HG03103 (cell line): Measurements from ENCODE around the gene PPP2R2C.

Experiments
- ATAC-seq: cut with Tn5 transposase; IDR thresholded peaks from one replicate; pipeline ENCODE4 v1.9.1; 2021; ENCODE audit warnings: low read depth; ENCODE audit not compliant: unreplicated experiment

PPP2R2C gene

GRCh38 chr4:6469898-6470501, 2.4 kb downstream of the PPP2R2C start:
- ATAC-seq = no peak

- no peak for ATAC-seq
Observed at GRCh38 chr4:6469144-6469543, 3.3 kb downstream of the PPP2R2C start.

- ATAC-seq = no peak
Observed at GRCh38 chr4:6468376-6468775, 4.0 kb downstream of the PPP2R2C start.

- ATAC-seq = no peak
Observed at GRCh38 chr4:6467600-6467999, 4.8 kb downstream of the PPP2R2C start.

GRCh38 chr4:6466756-6467381, 5.5 kb downstream of the PPP2R2C start:
- ATAC-seq = no peak

- ATAC-seq = no peak
Observed at GRCh38 chr4:6465955-6466354, 6.5 kb downstream of the PPP2R2C start.

GRCh38 chr4:6464842-6465588, 7.4 kb downstream of the PPP2R2C start:
- no peak for ATAC-seq

GRCh38 chr4:6463311-6464289, 8.8 kb downstream of the PPP2R2C start:
- ATAC-seq = no peak

- no peak for ATAC-seq
Observed at GRCh38 chr4:6461301-6462165, 10.9 kb downstream of the PPP2R2C start.

- ATAC-seq = no peak
Observed at GRCh38 chr4:6460876-6461275, 11.5 kb downstream of the PPP2R2C start.

- no peak for ATAC-seq
Observed at GRCh38 chr4:6458528-6458927, 13.9 kb downstream of the PPP2R2C start.

- no peak for ATAC-seq
Observed at GRCh38 chr4:6456450-6456849, 16.0 kb downstream of the PPP2R2C start.

- no peak for ATAC-seq
Observed at GRCh38 chr4:6454112-6454910, 18.1 kb downstream of the PPP2R2C start.

GRCh38 chr4:6453688-6453990, 18.8 kb downstream of the PPP2R2C start:
- no peak for ATAC-seq

GRCh38 chr4:6452897-6453687, 19.3 kb downstream of the PPP2R2C start:
- no peak for ATAC-seq

- no peak for ATAC-seq
Observed at GRCh38 chr4:6452116-6452896, 20.1 kb downstream of the PPP2R2C start.

- no peak for ATAC-seq
Observed at GRCh38 chr4:6451309-6451708, 21.1 kb downstream of the PPP2R2C start.

GRCh38 chr4:6450709-6451108, 21.7 kb downstream of the PPP2R2C start:
- ATAC-seq = no peak
